KG1 (cell line): ENCODE measurements around the gene CD177.
"Not testable (repeated sequence)": the region's sequence is repeated elsewhere in the genome, so short reads cannot be mapped to it uniquely, and the experiment has no call there.

Experiments used
- DNase-seq: peaks from one replicate; lab custom pipeline; 2025; lab: John Stamatoyannopoulos, UW

Gene CD177

GRCh38 chr19:43353606-43354304 is at the start of gene CD177:
CD177 (plus strand) TSS chr19:43353686; CDS start chr19:43353715, 29 bp downstream.
- DNase-seq: no peak

DNA sequence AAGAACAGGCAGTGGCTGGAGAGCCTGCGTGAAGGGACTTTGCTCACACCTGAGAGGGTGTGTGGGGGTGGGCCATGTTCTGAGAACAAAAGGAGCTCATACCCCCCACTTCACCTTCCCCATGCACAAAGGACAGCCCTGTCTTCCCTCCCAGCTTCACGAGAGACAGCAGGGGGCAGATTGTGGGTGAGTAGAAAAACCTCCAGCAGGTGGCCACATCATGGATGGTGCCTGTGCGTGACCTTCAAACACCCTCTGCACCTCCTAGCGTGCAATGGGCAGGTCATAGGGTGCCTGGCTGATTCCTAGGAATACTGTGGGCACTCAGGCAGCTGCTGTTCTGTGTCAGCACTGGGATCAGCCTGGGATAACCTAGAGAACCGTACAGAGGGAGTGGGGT is 47.8 kb upstream of the CD177 start:
- no peak for DNase-seq

GRCh38 chr19:43306097-43306496 is 47.4 kb upstream of the CD177 start:
- no peak for DNase-seq

GRCh38 chr19:43308244-43308815 is 45.2 kb upstream of the CD177 start:
- no peak for DNase-seq

DNA sequence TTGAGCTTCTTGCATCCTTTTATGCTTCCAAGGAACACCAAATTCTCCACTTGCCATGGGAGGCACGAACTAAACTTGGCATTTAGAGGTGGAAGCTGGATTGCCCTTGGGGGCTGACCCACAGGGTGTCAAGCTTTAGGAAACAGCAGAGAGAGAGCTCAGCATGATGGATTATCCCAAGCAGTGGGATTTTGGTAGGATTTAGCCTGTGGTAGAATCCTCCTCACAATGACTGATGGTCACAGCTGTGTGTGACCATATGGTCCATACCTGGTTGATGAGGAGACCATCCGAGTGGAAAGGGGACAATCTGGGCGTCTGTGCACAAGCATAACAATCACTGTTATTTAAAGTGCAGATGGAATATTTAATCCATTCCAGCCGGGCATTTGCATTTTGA is 44.0 kb upstream of the CD177 start:
- no peak for DNase-seq

DNA sequence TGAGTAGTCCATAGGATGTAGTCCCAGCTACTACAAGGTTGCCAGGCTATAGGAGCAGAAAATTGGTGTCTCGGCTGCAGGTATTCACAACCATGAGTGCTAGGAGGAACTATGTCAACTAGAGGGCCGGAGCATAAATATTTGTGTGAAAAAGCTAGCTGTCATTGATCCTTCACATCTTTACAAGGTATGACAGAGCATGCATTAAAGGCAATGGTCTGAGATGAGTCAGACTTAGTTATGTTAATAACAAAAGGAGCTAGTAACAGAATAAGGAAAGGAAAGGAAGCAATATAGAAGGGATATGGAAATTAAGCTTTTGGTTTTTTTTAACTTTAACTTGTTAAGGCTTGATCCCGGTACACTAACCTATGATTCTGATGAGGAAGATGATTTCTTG is 43.3 kb upstream of the CD177 start:
- DNase-seq: no peak

DNA sequence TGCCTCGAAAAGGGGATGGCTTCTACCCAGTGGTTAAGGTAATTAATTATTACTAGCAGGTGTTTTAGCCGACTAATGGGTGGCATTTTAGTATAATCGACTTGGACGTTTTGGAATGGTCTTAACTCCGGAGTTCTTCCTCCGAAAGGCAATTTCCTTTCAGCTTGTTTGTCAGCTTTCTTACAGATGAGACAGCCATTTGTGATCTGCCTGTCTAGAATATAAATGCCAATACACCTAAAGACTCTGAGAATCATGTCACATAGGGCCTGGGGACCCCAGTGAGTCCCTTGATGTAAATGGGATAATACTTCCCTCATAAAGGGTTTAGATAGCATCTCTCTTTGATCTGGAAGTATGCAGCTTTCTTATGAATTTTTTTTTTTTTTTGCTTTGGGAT is 42.2 kb upstream of the CD177 start:
- DNase-seq: no peak

GRCh38 chr19:43311706-43312105 is 41.8 kb upstream of the CD177 start:
- DNase-seq: no peak

DNA sequence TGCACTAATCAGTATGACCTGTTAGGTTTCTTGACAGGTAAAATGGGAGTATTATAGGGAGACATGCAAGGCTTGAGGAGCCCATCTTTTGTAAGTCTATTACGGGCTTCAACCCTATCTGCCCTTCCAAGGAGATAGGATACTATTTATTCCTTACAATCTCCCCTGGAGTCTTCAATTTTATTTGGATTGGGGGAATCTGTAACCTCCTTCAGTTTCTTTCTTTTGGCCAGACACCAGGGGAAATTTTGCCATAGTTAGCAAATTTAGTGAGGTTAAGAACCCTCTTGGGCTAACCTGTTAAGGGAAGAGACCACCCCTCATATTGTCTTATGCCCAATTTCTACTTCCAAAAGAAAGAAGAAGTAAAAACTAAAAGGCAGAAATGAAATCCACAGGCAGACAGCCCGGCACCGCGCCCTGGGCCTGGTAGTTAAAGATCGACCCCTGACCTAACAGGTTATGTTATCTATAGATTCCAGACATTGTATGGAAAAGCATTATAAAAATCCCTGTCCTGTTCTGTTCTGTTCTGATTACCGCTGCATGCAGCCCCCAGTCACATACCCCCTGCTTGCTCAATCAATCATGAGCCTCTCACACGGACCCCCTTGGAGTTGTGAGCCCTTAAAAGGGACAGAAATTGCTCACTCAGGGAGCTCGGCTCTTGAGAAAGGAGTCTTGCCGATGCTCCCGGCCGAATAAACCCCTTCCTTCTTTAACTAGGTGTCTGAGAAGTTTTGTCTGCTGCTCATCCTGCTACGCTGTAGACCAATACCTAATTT is 39.6 kb upstream of the CD177 start:
- DNase-seq: no peak

GRCh38 chr19:43315851-43316250 is 37.6 kb upstream of the CD177 start:
- DNase-seq: no peak

DNA sequence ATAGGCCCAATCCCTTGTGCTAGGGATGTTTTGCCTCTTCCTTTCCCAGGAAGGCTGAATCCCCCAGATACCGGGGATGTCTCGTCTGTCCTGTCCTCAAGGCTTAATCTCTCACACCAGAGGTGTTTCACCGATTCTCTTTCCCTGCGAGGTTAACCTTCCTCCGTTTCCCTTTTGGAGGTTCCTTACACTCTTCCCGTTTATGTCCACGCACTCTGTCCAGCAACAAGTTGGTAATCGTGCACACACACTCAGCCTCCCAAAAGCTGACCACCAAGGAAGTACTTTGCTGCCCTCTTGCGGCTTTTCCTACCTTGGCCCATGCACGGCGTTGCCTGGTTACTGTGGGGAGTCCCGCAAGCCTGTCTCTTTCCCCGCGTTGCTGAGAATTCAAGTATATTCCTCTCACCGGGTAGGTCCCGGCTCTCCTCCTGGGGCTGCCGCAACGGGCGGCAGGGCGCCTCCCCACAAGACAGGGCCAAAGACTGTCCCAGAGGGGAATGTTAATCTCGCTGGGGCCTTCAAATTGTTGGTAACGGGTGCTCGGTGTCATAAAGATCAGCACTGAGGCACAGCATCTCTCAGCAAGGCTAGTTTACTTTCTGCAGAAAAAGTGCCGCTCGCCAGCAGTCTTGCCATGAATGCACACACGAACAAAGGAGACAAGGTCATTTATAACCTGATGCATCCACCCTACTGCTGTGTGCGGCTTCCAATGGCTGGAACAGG is 36.7 kb upstream of the CD177 start:
- no peak for DNase-seq

DNA sequence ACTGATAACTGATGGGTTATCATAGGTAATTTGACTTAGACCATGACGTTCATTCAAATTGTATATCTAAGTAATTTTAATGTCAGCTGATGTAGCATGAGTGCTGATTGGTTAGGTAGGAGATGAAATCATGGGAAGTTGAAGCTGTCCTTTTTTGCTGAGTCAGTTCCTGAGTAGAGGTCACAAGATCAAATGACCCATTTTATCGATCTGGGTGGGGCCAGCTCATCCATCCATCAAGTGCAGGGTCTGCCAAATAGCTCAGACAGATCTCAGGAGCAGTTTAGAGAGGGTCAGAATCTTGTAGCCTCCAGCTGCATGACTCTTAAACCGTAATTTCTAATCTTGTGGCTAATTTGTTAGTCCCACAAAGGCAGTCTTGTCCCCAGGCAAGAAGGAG is 35.3 kb upstream of the CD177 start:
- DNase-seq: no peak

- no peak for DNase-seq
These were observed 34.6 kb upstream of the CD177 start for GRCh38 chr19:43318796-43319314.

- no peak for DNase-seq
These were observed 32.9 kb upstream of the CD177 start for GRCh38 chr19:43320546-43320945.

DNA sequence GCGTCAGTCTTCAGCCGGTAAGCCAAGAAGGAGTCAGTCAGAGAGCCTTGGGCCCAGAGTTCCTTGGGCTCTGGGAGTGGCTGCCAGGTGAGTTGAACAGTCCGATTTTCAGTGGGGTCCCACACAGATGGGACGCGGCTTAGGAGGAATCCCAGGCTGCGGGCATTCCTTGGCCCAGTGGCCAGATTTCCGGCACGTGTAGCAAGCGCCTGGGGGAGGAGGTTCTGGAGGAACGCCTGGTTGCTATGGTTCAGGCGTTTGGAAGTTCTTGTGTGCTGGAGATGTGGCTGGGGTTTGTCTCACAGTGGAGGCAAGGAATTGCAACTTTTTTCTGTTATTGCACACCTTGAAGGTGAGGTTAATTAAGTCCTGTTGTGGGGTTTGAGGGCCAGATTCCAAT is 26.7 kb upstream of the CD177 start:
- not testable (repeated sequence) for DNase-seq

DNA sequence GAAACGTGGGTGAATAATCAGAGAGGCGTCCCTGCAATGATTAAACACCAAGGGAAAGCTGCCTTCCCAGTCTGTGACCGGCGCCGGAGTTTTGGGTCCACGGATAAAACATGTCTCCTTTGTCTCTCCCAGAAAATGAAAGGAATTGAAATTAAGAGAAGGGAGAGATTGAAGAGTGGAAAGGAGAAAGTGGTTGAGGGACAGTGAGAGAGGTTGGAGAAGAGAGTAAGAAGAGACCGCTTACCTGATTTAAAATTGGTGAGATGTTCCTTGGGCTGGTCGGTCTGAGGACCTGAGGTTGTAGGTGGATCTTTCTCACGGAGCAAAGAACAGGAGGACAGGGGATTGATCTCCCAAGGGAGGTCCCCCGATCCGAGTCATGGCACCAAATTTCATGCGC is 24.9 kb upstream of the CD177 start:
- DNase-seq: not testable (repeated sequence)

- DNase-seq: not testable (repeated sequence)
These were observed 24.4 kb upstream of the CD177 start for GRCh38 chr19:43329049-43329448.

GRCh38 chr19:43329989-43330388 is 23.5 kb upstream of the CD177 start:
- DNase-seq: no peak

GRCh38 chr19:43330726-43331434 is 22.6 kb upstream of the CD177 start:
- DNase-seq: no peak

- DNase-seq: no peak
These were observed 22.0 kb upstream of the CD177 start for GRCh38 chr19:43331435-43332010.
